Amygdala (tissue), 56 donors: ENCODE data around the gene WTIP.
"Not testable (repeated sequence)": the region's sequence is repeated elsewhere in the genome, so short reads cannot be mapped to it uniquely, and the experiment has no call there.

Source experiments
- DNase-seq, 56 donors: peaks; one replicate each; lab custom pipeline; 2025; lab: John Stamatoyannopoulos, UW

The WTIP gene

DNA sequence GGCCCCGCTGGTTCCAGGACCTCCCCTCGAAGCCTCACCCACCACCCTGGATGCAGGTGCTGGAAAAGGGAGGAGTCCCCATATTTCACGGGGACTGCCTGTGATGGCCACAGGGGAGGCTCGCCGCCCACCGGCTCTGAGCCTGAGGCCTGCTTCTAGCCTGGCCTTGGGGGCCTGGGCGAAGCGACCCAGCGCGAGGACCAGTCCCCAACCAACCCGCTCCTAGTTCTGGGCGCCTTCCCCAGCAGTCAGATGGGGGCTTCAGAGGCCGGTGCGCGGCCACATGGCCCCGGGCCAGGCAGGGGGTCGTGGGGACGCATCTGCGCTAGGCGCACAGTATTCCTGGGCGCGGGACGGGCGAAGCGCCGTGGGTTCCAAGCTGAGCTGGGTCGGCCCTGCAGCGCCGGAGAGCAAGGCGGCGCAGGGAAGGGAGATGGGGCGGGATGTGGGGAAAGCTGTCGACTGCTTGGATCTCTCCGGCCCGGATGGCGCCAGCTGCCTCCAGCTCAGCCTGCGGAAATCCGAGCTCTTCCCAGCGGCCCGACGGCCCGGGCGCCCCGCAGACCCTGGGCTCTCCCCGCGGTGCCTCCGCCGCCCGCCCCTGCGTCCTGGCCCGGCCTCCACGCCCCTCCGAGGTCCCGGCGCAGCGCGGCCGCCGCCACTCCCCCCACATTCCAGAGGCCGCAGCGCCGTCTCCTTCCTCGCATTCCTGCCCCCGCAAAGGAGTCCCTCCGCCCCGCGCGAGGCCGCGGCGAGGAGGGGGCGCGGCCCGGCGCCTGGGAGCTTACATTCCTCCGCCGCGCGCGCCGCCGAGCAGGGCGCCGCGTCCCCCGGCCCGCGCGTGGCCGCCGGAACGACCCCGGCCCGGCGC is at the start of gene WTIP:
TSS of gene WTIP (plus strand) at position 788 of the 871 bp plus-strand sequence. CDS start 217 bp downstream, outside the sequence.
- DNase-seq = peak in 3 of 56 donors; percentile 10 to 20 (median 14)

DNA sequence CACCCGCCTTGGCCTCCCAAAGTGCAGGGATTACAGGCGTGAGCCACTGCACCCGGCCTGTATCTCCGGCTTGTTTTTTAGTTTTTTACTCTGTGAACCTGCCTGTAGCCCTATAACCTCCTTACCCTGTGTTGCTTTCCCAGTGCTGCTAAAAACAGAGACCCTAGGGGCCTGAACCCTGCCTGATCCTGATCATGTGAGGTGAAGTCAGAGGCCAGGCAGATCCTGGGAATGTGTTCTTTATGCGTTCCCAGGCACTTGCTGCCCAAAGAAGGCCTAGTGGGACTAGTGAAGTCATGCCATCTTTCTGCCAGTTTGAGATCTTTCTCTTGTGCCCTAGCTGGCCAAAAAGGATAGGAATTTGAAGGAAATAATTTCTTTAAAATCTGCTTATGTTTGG is 48.8 kb upstream of the WTIP start:
- no peak for DNase-seq

- no peak for DNase-seq
Measured at GRCh38 chr19:34436716-34437115, 44.8 kb upstream of the WTIP start.

DNA sequence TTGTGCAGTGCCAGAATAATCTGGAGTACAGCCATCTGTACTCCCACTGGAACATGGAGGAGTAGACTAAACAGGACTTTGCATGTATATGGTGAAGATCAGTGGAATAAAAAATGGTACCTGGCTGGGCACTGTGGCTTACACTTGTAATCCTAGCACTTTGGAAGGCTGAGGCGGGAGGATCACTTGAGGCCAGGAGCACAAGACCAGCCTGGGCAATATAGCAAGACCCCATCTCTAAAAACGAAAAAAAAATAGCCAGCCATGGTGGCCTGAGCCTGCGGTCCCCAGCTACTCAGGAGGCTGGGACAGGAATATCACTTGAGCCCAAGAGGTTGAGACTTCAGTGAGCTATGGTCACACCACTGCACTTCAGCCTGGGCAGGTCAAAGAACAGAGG is 33.4 kb upstream of the WTIP start:
- DNase-seq = no peak

- no peak for DNase-seq
Measured at GRCh38 chr19:34452723-34453122, 28.8 kb upstream of the WTIP start.

GRCh38 chr19:34454091-34454490 is 27.5 kb upstream of the WTIP start:
- no peak for DNase-seq

GRCh38 chr19:34454685-34455084 is 26.9 kb upstream of the WTIP start:
- DNase-seq = no peak

DNA sequence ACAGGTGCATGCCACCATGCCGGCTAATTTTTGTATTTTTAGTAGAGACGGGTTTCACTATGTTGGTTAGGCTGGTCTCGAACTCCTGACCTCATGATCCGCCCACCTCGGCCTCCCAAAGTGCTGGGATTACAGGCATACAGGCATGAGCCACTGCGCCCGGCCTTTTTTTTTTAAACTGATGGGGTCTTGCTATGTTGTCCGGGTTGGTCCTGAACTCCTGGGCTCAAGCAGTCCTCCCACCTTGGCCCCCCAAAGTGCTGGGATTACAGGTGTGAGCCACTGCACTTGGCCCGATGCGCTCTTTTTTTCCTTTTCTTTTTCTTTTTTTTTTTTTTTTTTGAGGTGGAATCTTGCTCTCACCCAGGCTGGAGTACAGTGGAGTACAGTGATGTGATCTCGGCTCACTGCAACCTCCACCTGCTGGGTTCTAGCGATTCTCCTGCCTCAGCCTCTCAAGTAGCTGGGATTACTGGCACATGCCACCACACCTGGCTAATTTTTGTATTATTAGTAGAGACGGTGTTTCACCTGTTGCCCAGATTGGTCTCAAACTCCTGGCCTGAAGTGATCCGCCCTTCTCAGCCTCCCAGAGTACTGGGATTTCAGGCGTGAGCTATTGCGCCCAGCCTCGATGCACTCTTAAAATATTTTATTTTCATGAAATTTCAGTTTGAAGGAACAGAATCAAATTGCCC is 25.6 kb upstream of the WTIP start:
- DNase-seq = not testable (repeated sequence)

- no peak for DNase-seq
Measured at GRCh38 chr19:34457446-34457845, 24.1 kb upstream of the WTIP start.

DNA sequence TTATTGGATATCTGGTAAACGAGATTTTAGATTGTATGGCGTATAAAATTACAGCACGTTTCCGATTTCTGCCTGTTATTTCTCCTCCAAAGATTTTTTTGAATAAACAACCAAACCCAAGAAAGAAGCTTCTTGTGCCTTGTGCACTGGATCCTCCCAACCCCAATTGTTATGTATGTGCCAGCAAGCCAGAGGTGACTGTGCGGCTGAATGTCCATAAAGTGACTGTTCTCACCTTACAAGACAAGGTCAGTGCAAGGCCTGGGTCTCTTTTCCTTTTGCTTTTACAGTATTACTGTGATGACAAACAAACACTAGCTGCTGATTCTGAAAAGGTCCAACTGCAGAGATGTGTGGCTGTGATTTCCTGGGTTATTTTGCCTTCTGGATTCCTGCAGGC is 22.9 kb upstream of the WTIP start:
- DNase-seq = no peak

GRCh38 chr19:34459614-34460013 is 21.9 kb upstream of the WTIP start:
- no peak for DNase-seq

DNA sequence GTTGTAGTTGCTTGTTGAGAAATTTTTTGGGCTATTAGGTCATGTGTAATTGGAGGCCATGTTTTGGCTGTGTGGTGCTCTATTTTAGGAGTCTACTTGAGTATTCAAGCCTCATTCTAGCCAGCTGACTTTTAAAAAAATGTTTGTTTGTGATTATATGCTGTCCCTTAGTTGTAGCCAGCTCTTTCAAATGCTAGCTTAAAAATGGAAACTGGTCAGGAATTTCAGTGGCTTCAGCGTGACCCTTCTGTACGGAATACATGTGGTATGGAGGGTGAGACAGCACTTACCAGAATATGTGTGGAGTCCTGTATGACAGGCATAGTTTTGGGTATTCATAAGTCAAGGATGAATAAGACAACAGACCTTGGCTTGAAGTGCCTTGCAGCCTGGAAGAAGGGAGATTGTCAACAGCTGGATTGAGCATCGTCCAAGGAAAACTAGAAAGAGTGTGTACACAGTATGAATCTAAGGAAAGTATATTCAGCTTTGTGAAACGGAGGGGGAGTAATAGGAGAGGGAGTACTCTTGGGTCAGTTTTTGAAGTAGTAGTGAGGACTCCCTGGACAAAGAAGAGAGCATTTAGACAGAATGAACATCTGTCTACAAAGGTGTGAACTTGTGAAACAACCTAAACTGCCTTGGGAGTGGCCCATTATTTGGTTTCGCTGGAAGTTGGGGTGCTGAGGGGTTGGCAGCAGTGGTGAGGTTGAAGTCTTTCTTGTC is 20.0 kb upstream of the WTIP start:
- DNase-seq = no peak

DNA sequence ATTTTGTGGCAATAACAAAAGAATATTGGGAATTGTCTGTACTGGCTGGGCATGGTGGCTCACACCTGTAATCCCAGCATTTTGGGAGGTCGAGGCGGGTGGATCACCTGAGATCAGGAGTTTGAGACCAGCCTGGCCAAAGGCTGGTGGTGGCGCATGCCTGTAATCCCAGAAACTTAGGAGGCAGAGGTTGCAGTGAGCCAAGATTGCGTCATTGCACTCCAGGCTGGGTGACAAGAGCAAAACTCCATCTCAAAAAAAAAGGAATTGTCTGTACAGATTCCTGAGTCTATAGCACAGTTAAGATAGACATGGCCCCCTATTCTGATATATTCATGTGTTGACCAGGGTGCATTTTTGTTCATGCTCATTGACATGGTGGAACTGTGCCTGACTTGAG is 16.8 kb upstream of the WTIP start:
- not testable (repeated sequence) for DNase-seq

- no peak for DNase-seq
Measured at GRCh38 chr19:34468409-34468808, 13.1 kb upstream of the WTIP start.

DNA sequence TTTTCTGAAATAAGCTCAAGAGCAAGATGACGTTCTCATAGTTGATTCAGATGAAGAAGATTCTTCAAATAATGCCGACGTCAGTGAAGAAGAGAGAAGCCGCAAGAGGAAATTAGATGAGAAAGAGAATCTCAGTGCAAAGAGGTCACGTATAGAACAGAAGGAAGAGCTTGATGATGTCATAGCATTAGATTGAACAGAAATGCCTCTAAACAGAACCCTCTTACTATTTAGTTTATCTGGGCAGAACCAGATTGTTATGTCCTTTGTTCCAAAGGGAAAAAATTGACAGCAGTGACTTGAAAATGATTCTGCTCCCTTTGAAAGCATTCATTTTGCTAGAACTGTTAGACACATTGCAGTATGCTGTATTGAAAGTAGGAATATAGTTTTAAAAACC is 12.5 kb upstream of the WTIP start:
- DNase-seq = not testable (repeated sequence)

DNA sequence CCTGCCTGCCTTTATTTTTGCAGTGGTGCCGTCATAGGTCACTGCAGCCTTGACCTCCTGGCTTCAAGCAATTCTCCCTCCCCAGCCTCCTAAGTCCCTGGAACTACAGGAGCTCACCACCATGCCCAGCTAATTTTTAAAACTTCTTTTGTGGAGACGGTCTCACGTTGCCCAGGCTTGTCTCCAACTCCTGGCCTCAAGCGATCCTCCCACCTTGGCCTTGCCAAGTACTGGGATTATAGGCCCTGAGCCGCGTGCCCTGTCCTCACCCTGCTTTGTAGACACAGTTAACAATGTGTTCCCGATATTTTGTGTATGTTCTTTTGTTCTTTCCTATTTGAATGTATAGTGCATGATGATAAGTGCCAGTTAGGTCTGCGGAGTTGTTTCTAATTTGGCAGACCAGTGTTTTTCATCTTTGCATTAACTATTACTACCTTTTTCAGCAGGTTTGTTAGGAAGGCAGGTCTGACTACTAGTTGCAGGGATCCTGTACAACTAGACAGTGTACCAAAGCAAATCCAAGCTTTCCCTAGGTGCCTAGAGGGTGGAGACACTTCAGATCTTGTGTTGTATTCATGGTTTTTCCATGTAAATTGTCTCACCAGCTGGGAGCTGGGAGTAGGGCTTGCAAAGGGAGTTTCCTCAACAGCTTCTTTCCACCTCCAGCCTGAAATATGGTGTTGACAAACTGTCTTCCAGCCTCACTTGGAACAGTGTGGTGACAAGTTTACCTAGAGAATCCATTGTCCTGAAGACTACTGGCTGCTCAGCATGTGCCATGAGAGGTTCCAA is 9.5 kb upstream of the WTIP start:
- DNase-seq = no peak

DNA sequence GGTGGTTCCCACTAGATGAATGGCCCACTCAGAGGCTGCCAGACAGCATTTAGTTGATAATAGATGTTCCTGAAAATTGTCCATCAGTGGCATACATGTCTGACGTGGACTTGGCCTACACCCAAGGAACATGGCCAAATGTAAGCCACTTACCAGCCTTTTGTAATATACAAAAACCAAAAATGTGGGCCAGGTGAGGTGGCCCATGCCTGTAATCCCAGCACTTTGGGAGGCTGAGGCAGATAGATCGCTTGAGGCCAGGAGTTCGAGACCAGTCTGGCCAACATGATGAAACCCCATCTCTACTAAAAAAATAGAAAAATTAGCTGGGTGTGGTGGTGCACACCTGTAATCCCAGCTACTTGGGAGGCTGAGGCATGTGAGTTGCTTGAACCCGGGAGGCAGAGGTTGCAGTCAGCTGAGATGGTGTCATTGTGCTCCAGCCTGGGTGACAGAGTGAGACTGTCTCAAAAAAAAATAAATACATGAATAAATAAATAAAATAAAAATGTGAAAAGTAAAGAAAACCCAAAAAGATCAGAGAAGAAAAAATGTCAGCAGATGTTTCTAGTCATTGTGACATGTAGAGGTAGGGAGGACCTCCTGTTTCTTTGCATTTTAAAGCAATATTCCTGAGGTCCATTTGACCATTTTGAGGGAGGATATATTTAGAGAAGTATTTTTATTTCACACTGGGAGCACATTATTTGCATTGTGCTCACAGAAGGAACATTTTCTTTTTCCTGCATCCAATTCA is 7.1 kb upstream of the WTIP start:
- DNase-seq = no peak

DNA sequence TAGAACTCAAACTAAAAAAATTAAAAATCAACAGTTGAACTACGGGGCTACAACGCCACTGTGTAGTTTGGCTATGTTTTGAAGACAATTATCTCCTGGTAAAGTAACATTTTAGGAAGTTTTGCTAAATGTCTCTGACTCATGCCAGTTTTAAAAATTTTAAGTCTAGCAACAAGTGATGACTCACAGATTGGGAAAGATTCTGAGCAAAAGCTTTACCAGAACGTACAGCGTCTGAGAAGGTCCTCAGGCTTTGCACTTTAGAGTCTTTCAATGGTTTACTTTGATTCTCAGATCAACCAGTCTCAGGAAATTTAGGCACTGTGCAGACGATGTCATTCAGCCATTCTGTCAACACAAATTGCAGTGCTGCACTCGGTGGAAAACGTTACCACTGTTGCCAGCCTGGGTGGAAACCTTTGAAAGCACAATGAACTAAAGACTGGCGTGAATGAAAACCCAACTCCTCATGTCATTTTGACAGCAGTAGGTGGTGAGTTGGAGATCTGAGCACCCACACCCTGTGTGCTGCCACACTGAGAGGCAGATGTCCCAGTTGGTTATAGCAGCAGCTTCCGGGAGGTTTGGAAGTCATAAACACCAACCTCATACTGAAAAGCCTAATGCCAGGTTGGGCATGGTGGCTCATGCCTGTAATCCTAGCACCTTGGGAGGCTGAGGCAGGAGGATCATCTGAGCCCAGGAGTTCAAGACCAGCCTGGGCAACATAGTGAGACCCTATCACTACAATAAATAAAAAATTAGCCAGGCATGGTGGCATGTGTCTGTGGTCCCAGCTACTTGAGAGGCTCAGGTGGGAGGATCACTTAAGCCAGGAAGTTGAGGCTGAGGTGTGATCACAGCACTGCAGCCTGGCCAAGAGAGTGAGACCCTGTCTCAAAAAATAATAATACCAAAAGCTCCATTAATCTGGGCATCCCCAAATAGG is 6.3 kb upstream of the WTIP start:
- DNase-seq = peak in 2 of 56 donors; percentile 20 to 30
